Astrocyte of the spinal cord (primary cell): ENCODE measurements around the gene RNF150.

Source experiments
- DNase-seq: peaks from one replicate; pipeline ENCODE4 v3.0.0; 2011; ENCODE audit warnings: low read depth, low spot score
- H3K4me3 ChIP-seq: 2 replicates; pipeline ENCODE4 v1.5.1; 2011; ENCODE audit warnings: low read depth, mild to moderate bottlenecking, low read length, moderate library complexity
- CTCF ChIP-seq: IDR thresholded peaks from 2 replicates; pipeline ENCODE4 v1.5.1; 2012; ENCODE audit warnings: low read depth, mild to moderate bottlenecking, low read length, inconsistent platforms
- in situ Hi-C: cut with HindIII; loops from 2 replicates; pipeline ENCODE4 v1.10.0; 2017; ENCODE audit warnings: low sequenced_read_pairs

Gene RNF150

DNA sequence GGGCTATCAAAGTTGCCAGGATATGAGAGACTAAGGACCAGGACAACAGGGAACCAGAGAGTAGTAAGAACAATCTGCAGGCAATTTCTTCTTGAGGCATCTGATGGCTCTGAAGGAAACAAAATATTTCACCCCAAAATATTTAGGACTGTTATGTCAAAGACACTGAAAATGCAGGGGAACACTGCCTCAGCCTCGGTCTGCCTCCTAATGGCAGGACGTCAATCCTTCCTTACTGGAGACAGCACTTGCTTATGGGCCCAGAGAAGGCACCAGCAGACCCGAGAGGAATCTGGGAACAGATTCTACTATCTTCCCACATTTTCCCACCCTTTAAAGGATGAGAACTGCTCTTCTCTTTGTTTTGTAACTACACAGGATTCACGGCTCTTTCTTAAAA lies 23.3 kb downstream of the RNF150 start:
- TF ChIP-seq CTCF = no peak
- H3K4me3 ChIP-seq = no peak overlapping the region
- in situ Hi-C loops = no loop called here
- no peak for DNase-seq

DNA sequence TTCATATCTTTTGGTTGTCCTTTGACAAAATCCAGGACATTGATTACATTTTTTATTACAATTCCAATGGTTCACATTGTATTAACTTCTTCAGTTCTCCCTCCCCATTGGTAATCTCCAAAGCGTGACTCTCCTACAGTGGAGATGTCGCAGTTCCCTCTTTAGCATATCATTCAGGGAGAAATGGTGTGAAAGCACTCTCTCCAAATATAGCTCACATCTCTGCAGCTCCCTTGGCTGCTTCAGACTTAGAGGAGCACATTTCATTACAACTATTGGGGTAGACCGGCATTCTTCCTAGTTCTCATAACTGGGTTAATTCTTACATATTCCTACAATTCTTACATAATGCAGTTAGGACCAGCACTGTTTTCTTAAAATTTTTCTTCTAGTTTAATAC lies 25.3 kb downstream of the RNF150 start:
- no peak overlapping the region for H3K4me3 ChIP-seq
- TF ChIP-seq CTCF = no peak
- in situ Hi-C loops = no loop called here
- DNase-seq = no peak

GRCh38 chr4:141102367-141102766 lies 30.9 kb downstream of the RNF150 start:
- peak; percentile 66 for DNase-seq
- no peak for TF ChIP-seq CTCF
- in situ Hi-C loops = no loop called here
- H3K4me3 ChIP-seq = no peak overlapping the region

DNA sequence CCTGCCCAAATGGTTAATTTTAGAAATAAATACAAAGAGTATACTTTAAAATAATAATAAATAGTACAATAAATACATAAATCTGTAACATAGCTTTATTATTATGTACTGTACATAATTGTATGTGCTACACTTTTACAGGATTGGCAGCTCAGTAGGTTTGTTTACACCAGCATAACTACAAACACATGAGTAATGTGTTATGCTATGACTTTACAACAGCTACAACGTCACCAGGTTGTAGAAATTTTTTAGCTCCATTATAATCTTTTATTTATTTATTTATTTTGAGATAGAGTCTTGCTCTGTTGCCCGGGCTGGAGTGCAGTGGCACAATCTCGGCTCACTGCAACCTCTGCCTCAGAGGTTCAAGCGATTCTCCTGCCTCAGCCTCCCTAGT lies 31.8 kb downstream of the RNF150 start:
- DNase-seq = no peak
- H3K4me3 ChIP-seq = no peak overlapping the region
- TF ChIP-seq CTCF = no peak
- in situ Hi-C loops = no loop called here

- in situ Hi-C loops = no loop called here
- no peak for TF ChIP-seq CTCF
- H3K4me3 ChIP-seq = no peak overlapping the region
- DNase-seq = peak; percentile 33
Measured at GRCh38 chr4:141099326-141099725, 33.9 kb downstream of the RNF150 start.

- no peak overlapping the region for H3K4me3 ChIP-seq
- in situ Hi-C loops = no loop called here
Measured at GRCh38 chr4:141098163-141098562, 35.1 kb downstream of the RNF150 start.

More at GRCh38 chr4:141098163-141098562, 35.1 kb downstream of the RNF150 start:
- no peak for DNase-seq
- TF ChIP-seq CTCF = no peak
